A549 (cell line): ENCODE data around the gene MBNL1. TPM values are rescaled to one million over a fixed set of nuclear protein-coding genes. Genes with fewer than 3 reads are reported as not detected.
A peak's percentile ranks its signal among the peaks of the same experiment; 100 is the strongest.

Experiments used
- ATAC-seq, 2 experiments: fragments of 200-7000 bp in 1 of 2; fragments of >200 bp in 1 of 2; cut with Nextera tagmentation in 1 of 2; cut with Tn5 transposase in 1 of 2; 3 replicates each; pipeline versions ENCODE4 v1.8.0 to v1.9.1; 2018 to 2020; ENCODE audit warnings: mild to moderate bottlenecking in 1 of 2, moderate library complexity in 1 of 2
- CTCF ChIA-PET: fragments of 300-600 bp; sonication (Branson Sonifier 250); formaldehyde crosslinking; extraction: SDS; loops from one replicate; lab custom pipeline; 2021; ENCODE audit warnings: antibody characterized with exemption, inconsistent platforms; lab: Yijun Ruan, JAX
- POLR2A ChIA-PET: fragments of 350-600 bp; formaldehyde crosslinking; extraction: SDS; loops from one replicate; lab custom pipeline; 2021; ENCODE audit warnings: antibody characterized with exemption, inconsistent platforms; lab: Yijun Ruan, JAX
- DNase-seq, 2 experiments: peaks; one replicate each; pipeline versions ENCODE4 v3.0.0 to v3.0.0-alpha.2; 2011 to 2016; ENCODE audit warnings: low read depth in 1 of 2, low spot score in 1 of 2
- FAIRE-seq: peaks from 2 replicates; lab custom pipeline; 2011; peaks lifted over from hg19 to GRCh38; lab: Jason Lieb, UNC
- H3K27ac ChIP-seq, 2 experiments: fragments of >200 bp; sonication (Bioruptor Twin); formaldehyde crosslinking; 3 replicates each; pipeline ENCODE4 v1.5.1; 2016 to 2017
- H3K4me1 ChIP-seq: fragments of >200 bp; sonication (Bioruptor Twin); formaldehyde crosslinking; 3 replicates; pipeline ENCODE4 v1.6.1; 2016
- H3K4me2 ChIP-seq: fragments of >200 bp; sonication (Bioruptor Twin); formaldehyde crosslinking; 3 replicates; pipeline ENCODE4 v1.6.1; 2016
- H3K4me3 ChIP-seq: fragments of >200 bp; sonication (Bioruptor Twin); formaldehyde crosslinking; 3 replicates; pipeline ENCODE4 v1.5.1; 2016
- H3K9me3 ChIP-seq: fragments of >200 bp; sonication (Bioruptor Twin); formaldehyde crosslinking; 3 replicates; pipeline ENCODE4 v1.6.1; 2016
- CBX2 ChIP-seq: fragments of 200-600 bp; sonication (generic); IDR thresholded peaks from 2 replicates; pipeline ENCODE4 v1.6.1; 2016; ENCODE audit warnings: low read depth, mild to moderate bottlenecking, borderline replicate concordance
- CEBPB ChIP-seq, 2 experiments: fragments of >200 bp in 1 of 2; sonication (Bioruptor Twin) in 1 of 2; formaldehyde crosslinking in 1 of 2; IDR thresholded peaks; 2 replicates each; pipeline ENCODE4 v1.6.1; 2012 to 2016
- CHD4 ChIP-seq: fragments of 200-600 bp; sonication (generic); IDR thresholded peaks from 2 replicates; pipeline ENCODE4 v1.6.1; 2016; ENCODE audit warnings: antibody characterized with exemption, mild to moderate bottlenecking, borderline replicate concordance
- FOSB ChIP-seq: fragments of 250-450 bp; sonication (Bioruptor Pico); IDR thresholded peaks from 2 replicates; pipeline ENCODE4 v1.5.0; 2020; ENCODE audit warnings: mild to moderate bottlenecking, moderate library complexity
- FOXS1 ChIP-seq: fragments of 250-450 bp; sonication (Bioruptor Pico); IDR thresholded peaks from 2 replicates; pipeline ENCODE4 v1.5.0; 2020; ENCODE audit warnings: mild to moderate bottlenecking, moderate library complexity
- GATA3 ChIP-seq: IDR thresholded peaks from 2 replicates; pipeline ENCODE4 v1.6.1; 2012; ENCODE audit warnings: borderline replicate concordance
- HEYL ChIP-seq: fragments of 250-450 bp; sonication (Bioruptor Pico); IDR thresholded peaks from 2 replicates; pipeline ENCODE4 v1.8.0; 2021; ENCODE audit warnings: mild to moderate bottlenecking, moderate library complexity
- HOXA7 ChIP-seq: fragments of 250-450 bp; sonication (Bioruptor Pico); IDR thresholded peaks from 2 replicates; pipeline ENCODE4 v1.5.0; 2020; ENCODE audit warnings: mild to moderate bottlenecking, moderate library complexity
- HOXB13 ChIP-seq: fragments of 250-450 bp; sonication (Bioruptor Pico); IDR thresholded peaks from 2 replicates; pipeline ENCODE4 v1.5.0; 2020; ENCODE audit warnings: low read depth, mild to moderate bottlenecking, moderate library complexity
- JUNB ChIP-seq: fragments of >200 bp; sonication (Bioruptor Twin); formaldehyde crosslinking; IDR thresholded peaks from 2 replicates; pipeline ENCODE4 v1.6.1; 2016
- MAFK ChIP-seq: fragments of 450-650 bp; IDR thresholded peaks from 2 replicates; pipeline ENCODE4 v1.6.1; 2014; ENCODE audit not compliant: partially characterized antibody
- MAZ ChIP-seq: fragments of 150-350 bp; IDR thresholded peaks from 2 replicates; pipeline ENCODE4 v1.6.1; 2014; ENCODE audit warnings: antibody characterized with exemption, low read depth, low read length, borderline replicate concordance
- NFE2L2 ChIP-seq: fragments of 150-350 bp; conservative IDR thresholded peaks from 2 replicates; pipeline ENCODE4 v1.6.1; 2014; ENCODE audit warnings: low read length
- NPAS2 ChIP-seq: fragments of 250-450 bp; sonication (Bioruptor Pico); IDR thresholded peaks from 2 replicates; pipeline ENCODE4 v1.8.0; 2022; ENCODE audit warnings: mild to moderate bottlenecking, moderate library complexity, borderline replicate concordance
- PHF8 ChIP-seq: fragments of 200-600 bp; sonication (generic); IDR thresholded peaks from 2 replicates; pipeline ENCODE4 v1.6.1; 2016; ENCODE audit warnings: low read depth, mild to moderate bottlenecking, antibody characterized with exemption, moderate library complexity, borderline replicate concordance
- POLR2A ChIP-seq: IDR thresholded peaks from 2 replicates; pipeline ENCODE4 v1.6.1; 2012; ENCODE audit warnings: mild to moderate bottlenecking, low read length
- RARB ChIP-seq: fragments of 250-450 bp; sonication (Bioruptor Pico); IDR thresholded peaks from 2 replicates; pipeline ENCODE4 v1.8.0; 2021; ENCODE audit warnings: mild to moderate bottlenecking, moderate library complexity
- RFX5 ChIP-seq: fragments of 450-650 bp; IDR thresholded peaks from 2 replicates; pipeline ENCODE4 v1.7.1; 2014; ENCODE audit warnings: antibody characterized with exemption, mild to moderate bottlenecking, moderate library complexity
- SREBF2 ChIP-seq: fragments of 450-650 bp; IDR thresholded peaks from 2 replicates; pipeline ENCODE4 v1.6.1; 2014; ENCODE audit warnings: mild to moderate bottlenecking, moderate library complexity
- TFCP2L1 ChIP-seq: fragments of 250-450 bp; sonication (Bioruptor Pico); IDR thresholded peaks from 2 replicates; pipeline ENCODE4 v1.5.0; 2021; ENCODE audit warnings: mild to moderate bottlenecking
- TP53 ChIP-seq: fragments of 250-450 bp; sonication (Bioruptor Pico); IDR thresholded peaks from 2 replicates; pipeline ENCODE4 v1.5.0; 2021; ENCODE audit warnings: mild to moderate bottlenecking, moderate library complexity
- ZC3H11A ChIP-seq: fragments of 450-650 bp; IDR thresholded peaks from 2 replicates; pipeline ENCODE4 v1.6.1; 2014; ENCODE audit warnings: antibody characterized with exemption, mild to moderate bottlenecking
- ZNF302 ChIP-seq: fragments of 250-450 bp; sonication (Bioruptor Pico); IDR thresholded peaks from 2 replicates; pipeline ENCODE4 v1.9.0; 2021; ENCODE audit warnings: inconsistent platforms, mild to moderate bottlenecking, moderate library complexity
- ZSCAN20 ChIP-seq: fragments of 250-450 bp; sonication (Bioruptor Pico); IDR thresholded peaks from 2 replicates; pipeline ENCODE4 v1.8.0; 2022; ENCODE audit warnings: mild to moderate bottlenecking, moderate library complexity
- WGBS: methylation state at CpG from one replicate; pipeline ENCODE4 v1.1.6; 2017; ENCODE audit errors: missing lambda C conversion rate; 5-methylcytosine and 5-hydroxymethylcytosine counted together
- polyA plus RNA-seq, 4 experiments: library from polyadenylated mRNA; depleted of rRNA in 3 of 4; stranded (reverse); fragments of >200 nt; fragmentation: RNase III in 1 of 4; extraction: RNeasy Plus Mini Kit Qiagen cat#74134 plus additional on column Dnase treatment in 1 of 4; gene quantifications; 2 replicates in 3 of 4; 3 replicates in 1 of 4; pipeline ENCODE4 v1.2.3, GENCODE V29; 2011 to 2017
- TF ChIP-seq, protein P1 (sequence below): fragments of 450-650 bp; IDR thresholded peaks from 2 replicates; pipeline ENCODE4 v1.6.1; 2014; ENCODE audit warnings: antibody characterized with exemption
- TF ChIP-seq, protein P2 (sequence below): IDR thresholded peaks from 2 replicates; pipeline ENCODE4 v1.6.1; 2012
- TF ChIP-seq, protein P3 (sequence below): fragments of >200 bp; sonication (Bioruptor Twin); formaldehyde crosslinking; IDR thresholded peaks from 3 replicates; pipeline ENCODE4 v1.5.1; 2016

Gene MBNL1
- polyA plus RNA-seq, 2 of the 4 experiments (the other 2 are of a cell fraction): 60.5 to 92.5 TPM

DNA sequence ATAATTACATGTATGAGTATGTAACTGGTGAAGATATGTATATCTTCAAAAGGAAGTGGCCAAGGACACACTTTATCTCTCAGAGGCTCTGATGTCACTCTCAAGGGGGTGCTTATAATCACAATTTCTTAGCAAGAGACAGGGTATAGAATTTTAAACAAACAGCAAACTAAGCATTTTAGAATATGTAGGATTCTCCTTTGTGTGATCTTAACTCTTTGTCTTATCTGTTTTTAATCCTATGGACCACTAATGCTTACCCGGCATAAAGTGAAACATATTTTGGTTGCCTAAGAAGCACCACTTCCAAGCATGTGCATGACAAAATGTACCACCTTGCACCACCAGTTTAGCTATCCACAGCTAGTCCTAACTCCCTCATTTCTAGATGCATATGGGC is 8.2 kb upstream of the MBNL1 start:
- no peak overlapping the region for H3K27ac ChIP-seq
- ATAC-seq (no peak), FAIRE-seq (no peak), DNase-seq (no peak)
- no peak overlapping the region for H3K4me2 ChIP-seq
- no peak overlapping the region for H3K4me3 ChIP-seq
- ChIA-PET CTCF (no interaction called here), POLR2A (no interaction called here)
- H3K9me3 ChIP-seq: no peaks in the 10 kb centered on the region
- WGBS: 96% methylated on average over 1 of the region's 1 CpG
- TF ChIP-seq, protein P1, sequence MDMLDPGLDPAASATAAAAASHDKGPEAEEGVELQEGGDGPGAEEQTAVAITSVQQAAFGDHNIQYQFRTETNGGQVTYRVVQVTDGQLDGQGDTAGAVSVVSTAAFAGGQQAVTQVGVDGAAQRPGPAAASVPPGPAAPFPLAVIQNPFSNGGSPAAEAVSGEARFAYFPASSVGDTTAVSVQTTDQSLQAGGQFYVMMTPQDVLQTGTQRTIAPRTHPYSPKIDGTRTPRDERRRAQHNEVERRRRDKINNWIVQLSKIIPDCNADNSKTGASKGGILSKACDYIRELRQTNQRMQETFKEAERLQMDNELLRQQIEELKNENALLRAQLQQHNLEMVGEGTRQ: no peak
- TF ChIP-seq MAZ (no peak), ZC3H11A (no peak), MAFK (peak; percentile 65), RARB (no peak), HOXA7 (CRISPR knock-in tag) (no peak)
- H3K4me1 ChIP-seq: peaks cover 29% of the 10 kb centered on the region

DNA sequence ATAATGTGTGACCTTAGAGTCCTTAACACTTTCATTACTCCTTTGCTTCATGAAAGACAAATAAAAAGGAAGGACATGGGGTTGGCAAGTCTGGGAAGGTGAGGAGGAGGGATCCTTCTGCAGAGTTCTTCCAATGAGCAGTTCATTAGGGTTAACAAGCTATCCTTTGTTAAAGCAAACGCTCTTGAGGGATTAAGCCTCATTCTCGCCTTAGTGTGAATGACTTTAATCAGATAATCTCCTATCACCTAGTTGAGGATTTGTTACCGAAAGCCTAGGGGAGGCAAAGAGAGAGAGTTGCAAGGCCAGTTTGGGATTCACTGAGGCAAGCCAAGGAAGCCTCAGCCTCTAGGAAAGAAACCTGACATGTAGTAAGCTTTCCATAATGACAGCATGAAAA is 7.4 kb upstream of the MBNL1 start:
- ChIA-PET CTCF (no interaction called here), POLR2A (no interaction called here)
- ATAC-seq (no peak), FAIRE-seq (no peak), DNase-seq (no peak)
- 92% methylated on average over 3 of the region's 3 CpGs for WGBS
- no peak for TF ChIP-seq NFE2L2
- no peak for TF ChIP-seq CBX2
- Histone ChIP-seq H3K4me2 (no peak overlapping the region), H3K27ac (peak overlapping the region in 1 of 2 experiments; percentile 3; a peak in 1 of 6 replicates), H3K9me3 (no peaks in the 10 kb centered on the region), H3K4me3 (no peak overlapping the region), H3K4me1 (peaks cover 34% of the 10 kb centered on the region)

DNA sequence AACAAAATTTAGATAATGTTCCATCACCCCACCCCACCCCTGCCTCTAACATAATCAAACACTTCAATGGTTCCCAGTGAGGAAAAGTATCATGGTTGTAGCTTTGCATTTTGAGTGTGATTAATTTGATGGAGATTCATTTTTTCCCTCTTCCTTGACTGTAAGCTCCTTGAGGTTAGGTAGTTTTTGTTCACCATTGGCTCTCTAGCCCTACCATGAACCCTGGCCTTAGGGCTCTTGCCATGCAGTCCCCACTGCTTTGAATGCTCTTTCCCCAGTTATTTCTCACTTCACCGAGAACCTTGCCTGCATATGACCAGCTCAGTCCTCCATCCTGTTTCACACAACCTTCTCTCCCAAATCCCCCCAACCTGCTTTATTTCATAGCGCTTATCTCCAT is 5.0 kb upstream of the MBNL1 start:
- DNase-seq: no peak
- ATAC-seq: no peak
- CTCF ChIA-PET: interaction anchor here (1.4 kb wide), 1 partner anchor 41 kb away, joined by 4 read pairs; no protein-coding TSS in a partner anchor
- FAIRE-seq: no peak
- H3K4me1 ChIP-seq: peaks cover 39% of the 10 kb centered on the region
- H3K4me2 ChIP-seq: no peak overlapping the region
- no peak overlapping the region for H3K4me3 ChIP-seq
- H3K9me3 ChIP-seq: no peaks in the 10 kb centered on the region
- POLR2A ChIA-PET: no interaction called here
- TF ChIP-seq ZNF302 (CRISPR knock-in tag) (no peak), HOXB13 (CRISPR knock-in tag) (no peak), TP53 (CRISPR knock-in tag) (no peak), FOSB (no peak), JUNB (no peak), ZC3H11A (no peak), HEYL (CRISPR knock-in tag) (no peak), HOXA7 (CRISPR knock-in tag) (no peak)
- TF ChIP-seq, protein P1: no peak
- TF ChIP-seq, all 56 proteins: peak for 0
- 97% methylated on average over 2 of the region's 2 CpGs for WGBS
- no peak overlapping the region for H3K27ac ChIP-seq

DNA sequence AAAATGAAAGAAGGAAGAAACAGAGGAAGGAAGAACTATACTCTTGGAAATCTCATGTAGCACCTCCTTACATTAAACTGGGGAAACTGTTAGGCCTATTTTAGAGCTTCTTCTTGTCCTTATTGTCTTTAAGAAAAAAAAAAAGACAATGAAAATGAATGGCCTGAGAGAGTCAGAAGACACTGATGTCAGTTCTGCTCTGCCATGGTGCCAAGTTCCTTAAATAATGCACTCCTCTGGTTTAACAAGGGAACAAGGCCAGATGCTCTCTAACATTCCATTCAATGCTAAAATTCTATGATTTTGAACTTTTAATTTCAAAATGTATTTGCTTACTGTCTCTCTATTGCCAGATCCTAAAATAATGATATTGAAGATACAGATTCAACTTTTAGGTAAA is 4.4 kb upstream of the MBNL1 start:
- TF ChIP-seq ZC3H11A (no peak), GATA3 (no peak), RFX5 (no peak), ZSCAN20 (CRISPR knock-in tag) (no peak), FOXS1 (CRISPR knock-in tag) (no peak), NPAS2 (CRISPR knock-in tag) (no peak), SREBF2 (no peak), CHD4 (no peak), TP53 (CRISPR knock-in tag) (no peak), CEBPB (IDR thresholded peaks at IDR 0.05) (no peak), PHF8 (no peak), HOXA7 (CRISPR knock-in tag) (no peak), MAZ (no peak), POLR2A (no peak), TFCP2L1 (CRISPR knock-in tag) (no peak)
- TF ChIP-seq, protein P2, sequence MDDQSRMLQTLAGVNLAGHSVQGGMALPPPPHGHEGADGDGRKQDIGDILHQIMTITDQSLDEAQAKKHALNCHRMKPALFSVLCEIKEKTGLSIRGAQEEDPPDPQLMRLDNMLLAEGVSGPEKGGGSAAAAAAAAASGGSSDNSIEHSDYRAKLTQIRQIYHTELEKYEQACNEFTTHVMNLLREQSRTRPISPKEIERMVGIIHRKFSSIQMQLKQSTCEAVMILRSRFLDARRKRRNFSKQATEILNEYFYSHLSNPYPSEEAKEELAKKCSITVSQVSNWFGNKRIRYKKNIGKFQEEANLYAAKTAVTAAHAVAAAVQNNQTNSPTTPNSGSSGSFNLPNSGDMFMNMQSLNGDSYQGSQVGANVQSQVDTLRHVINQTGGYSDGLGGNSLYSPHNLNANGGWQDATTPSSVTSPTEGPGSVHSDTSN: no peak
- TF ChIP-seq, protein P3, sequence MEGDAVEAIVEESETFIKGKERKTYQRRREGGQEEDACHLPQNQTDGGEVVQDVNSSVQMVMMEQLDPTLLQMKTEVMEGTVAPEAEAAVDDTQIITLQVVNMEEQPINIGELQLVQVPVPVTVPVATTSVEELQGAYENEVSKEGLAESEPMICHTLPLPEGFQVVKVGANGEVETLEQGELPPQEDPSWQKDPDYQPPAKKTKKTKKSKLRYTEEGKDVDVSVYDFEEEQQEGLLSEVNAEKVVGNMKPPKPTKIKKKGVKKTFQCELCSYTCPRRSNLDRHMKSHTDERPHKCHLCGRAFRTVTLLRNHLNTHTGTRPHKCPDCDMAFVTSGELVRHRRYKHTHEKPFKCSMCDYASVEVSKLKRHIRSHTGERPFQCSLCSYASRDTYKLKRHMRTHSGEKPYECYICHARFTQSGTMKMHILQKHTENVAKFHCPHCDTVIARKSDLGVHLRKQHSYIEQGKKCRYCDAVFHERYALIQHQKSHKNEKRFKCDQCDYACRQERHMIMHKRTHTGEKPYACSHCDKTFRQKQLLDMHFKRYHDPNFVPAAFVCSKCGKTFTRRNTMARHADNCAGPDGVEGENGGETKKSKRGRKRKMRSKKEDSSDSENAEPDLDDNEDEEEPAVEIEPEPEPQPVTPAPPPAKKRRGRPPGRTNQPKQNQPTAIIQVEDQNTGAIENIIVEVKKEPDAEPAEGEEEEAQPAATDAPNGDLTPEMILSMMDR: no peak
- no peak overlapping the region for H3K4me2 ChIP-seq
- FAIRE-seq (no peak), DNase-seq (no peak), ATAC-seq (no peak)
- CTCF ChIA-PET: interaction anchor here (1.4 kb wide), 1 partner anchor 41 kb away, joined by 4 read pairs; no protein-coding TSS in a partner anchor
- POLR2A ChIA-PET: no interaction called here
- no peak overlapping the region for H3K27ac ChIP-seq
- H3K4me3 ChIP-seq: no peak overlapping the region
- no peaks in the 10 kb centered on the region for H3K9me3 ChIP-seq
- H3K4me1 ChIP-seq: peaks cover 32% of the 10 kb centered on the region
